Umbilical cord (tissue), 2 donors: ENCODE data around the gene FOSL1. TPM values are rescaled to one million over a fixed set of nuclear protein-coding genes. Genes with fewer than 3 reads are reported as not detected.
"Not testable (repeated sequence)": the region's sequence is repeated elsewhere in the genome, so short reads cannot be mapped to it uniquely, and the experiment has no call there.

Experiments
- DNase-seq: peaks from one replicate; pipeline ENCODE4 v3.0.0-alpha.2; 2015; ENCODE audit warnings: low spot score
- total RNA-seq: library from RNA; depleted of rRNA; stranded (reverse); fragments of >200 nt; gene quantifications from one replicate; pipeline ENCODE4 v1.2.3, GENCODE V29; 2014; ENCODE audit warnings: low replicate concordance; ENCODE audit not compliant: insufficient read depth

Gene FOSL1
- total RNA-seq, 1 donor from 2014 or later, result not detected

DNA sequence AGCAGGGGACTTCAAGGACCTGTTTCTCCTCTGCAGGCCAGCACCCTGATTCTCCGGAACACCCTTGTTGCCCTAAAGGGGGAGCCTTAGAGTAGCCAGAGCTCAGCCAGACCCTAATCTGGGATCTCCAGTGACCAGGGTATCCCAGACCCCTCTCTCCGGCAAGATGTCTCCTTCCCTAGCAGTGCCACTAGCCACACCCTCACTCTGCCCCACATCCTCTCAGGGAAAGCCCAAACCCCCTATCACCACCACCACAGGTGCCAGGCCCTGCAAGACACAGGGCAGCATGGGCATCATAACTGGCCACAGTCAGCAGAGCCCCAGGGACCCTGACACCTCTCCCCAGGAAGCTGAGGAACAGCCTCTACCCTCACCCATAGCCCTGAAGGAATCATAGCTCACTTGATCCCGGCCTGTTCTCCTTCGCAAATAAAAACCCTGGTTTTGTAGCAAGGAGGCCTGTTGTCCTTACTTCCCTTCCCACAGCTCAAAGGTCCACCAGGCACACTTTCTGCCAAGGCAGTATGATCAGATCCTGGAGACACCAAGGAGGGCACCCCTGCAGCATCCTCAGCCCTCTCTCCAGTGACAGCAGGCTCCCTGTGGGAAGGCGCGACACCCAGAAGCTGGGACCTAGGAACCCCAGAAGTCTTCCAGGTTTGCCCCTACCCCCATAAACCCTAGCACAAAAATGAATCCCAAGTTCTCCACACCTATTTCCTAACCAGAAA lies 46.8 kb downstream of the FOSL1 start:
- no peak for DNase-seq

DNA sequence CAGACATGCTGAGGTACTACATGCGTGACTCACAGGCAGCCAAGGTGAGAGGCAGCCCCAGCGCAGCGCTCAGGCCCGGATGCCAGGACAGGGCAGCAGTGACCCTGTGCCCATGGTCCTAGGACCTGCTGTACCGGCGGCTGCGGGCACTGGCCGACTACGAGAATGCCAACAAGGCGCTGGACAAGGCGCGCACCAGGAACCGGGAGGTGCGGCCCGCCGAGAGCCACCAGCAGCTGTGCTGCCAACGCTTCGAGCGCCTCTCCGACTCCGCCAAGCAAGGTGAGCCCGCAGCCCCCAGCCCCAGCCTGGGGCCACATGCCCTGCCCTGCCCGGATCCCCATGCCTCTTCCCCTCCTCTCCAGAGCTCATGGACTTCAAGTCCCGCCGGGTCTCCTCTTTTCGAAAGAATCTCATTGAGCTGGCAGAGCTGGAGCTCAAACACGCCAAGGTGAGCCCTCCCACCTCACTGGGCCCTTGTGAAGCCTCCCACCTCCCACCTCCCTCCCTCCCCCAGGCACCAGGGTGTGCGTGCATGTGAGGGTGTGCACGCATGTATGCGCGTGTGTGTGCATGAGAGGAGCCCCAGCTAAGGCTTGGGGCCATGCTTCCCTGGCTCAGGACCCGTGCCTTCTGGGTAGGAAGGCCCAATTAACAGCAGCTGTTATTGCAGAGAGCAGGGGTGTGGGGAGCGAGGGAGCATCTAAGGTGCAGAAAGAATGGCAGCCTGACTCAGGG lies 47.5 kb downstream of the FOSL1 start:
- no peak for DNase-seq

DNA sequence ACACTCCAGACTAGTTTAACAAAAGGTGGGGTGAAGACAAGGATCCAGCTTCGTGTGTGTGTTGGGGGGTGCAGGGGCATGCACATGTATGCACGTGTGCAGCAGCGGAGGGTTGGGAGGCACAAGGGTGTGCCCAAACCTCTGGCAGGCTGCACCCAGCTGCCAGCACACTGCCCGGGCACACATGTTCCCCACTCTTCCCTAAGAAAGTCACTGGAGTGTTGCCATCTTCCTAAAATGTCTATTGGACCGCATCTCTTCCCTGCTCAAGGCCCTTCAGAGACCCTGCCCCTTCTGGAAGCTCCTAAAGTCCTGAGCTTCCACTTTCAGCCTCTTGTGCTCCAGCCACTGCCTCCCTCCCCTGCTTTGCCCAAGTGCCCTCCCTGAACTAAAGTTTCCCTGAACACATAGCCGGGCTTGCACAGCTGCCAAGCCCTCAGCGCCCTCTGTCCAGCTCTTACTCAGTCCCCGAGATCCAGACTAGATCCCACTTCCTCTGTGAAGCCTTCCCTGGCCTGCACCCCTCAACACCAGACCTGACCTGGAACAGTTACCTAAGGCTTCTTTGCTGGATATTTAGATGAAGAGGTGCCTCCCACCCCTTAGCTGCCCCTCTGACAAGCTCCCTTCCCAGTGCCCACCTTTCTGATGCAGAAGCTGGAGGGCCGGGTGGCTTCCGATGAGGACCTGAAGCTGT lies 48.2 kb downstream of the FOSL1 start:
- no peak for DNase-seq

DNA sequence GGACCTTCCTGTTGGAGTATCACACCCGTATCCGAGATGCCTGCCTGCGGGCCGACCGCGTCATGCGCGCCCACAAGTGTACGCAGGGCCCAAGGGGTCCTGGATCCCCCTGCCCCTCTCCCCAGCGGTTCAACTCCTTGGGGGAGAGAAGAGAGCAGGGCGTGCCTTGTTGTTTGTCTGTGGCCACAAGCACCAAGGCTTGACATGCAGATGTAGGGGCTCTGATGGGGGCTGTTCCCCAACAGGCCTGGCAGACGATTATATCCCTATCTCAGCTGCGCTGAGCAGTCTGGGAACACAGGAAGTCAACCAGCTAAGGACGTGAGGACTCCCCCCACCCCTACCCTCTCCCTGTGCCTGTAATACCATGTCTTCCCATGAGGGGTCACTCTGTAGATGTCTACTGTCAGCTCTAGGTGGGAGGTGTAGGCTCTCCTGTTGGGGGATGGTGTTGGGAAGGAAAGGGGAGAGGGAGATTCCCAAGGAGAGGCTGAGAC lies 49.1 kb downstream of the FOSL1 start:
- DNase-seq, result no peak

DNA sequence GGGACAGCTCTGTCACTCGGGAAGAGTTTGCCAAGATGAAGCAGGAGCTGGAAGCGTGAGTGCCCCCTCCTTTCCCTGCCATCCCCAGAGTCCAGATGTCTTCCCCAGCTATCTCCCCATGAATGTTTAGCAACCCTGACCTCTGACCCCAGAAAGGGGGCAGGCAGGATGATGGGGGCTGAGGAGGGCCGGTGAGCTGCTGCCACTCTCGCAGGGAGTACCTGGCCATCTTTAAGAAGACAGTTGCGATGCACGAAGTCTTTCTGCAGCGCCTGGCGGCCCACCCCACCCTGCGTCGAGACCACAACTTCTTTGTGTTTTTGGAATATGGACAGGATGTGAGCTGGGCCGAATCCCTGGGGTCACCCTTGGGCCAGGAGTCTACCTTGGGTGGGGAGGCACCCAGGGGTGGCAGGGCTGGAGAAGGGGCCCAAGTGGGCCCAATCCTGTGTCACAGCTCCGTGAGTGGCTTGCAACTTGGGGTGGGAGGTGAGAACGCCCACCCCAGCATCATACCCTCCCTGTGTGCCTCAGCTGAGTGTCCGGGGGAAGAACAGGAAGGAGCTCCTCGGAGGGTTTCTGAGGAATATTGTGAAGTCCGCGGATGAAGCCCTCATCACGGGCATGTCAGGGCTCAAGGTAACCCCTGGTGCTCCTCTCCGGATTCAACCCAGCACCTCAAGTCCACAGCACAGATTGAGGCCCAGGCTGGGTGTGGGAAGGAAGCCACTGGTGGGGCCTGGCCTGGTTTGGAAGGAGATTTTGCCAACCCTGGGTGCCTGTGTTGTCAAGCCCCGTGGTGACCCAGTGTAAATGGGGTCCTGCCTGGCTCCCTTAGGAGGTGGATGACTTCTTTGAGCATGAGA lies 49.7 kb downstream of the FOSL1 start:
- no peak for DNase-seq

DNA sequence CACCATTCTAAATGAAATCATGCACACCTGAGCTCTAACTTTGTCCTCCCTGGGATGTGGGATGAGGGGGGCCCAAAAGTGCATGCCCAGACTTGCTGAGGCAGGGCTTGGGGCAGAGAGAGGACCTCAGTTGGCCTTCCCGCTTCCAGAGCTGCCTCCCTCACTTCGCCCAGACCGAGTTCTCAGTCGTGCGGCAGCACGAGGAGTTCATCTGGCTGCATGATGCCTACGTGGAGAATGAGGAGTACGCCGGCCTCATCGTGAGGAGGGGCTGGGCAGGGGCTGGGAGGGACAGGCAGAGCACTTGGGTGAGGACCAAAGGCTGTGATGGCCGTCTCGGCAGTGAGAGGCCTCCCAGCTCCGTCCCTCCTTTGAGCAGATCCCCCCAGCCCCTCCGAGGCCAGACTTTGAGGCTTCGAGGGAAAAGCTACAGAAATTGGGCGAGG lies 50.4 kb downstream of the FOSL1 start:
- no peak for DNase-seq

DNA sequence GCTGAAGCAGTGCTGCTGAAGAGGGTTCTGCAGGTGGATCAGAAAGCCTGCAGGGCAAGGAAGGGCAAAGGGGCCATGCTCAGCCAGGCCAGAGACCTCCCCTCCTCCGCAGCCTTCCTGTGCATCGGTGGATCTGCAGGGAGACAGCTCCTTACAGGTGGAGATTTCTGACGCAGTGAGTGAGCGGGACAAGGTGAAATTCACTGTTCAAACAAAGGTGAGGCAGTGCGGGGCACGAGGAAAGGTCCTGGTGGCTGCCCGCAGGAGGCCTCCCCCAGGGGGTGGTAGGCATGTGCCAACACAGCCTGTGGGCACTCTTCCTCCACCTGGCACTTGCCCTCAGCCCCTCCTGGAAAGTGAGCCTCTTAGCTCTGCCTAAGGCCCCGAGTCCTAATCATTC lies 50.8 kb downstream of the FOSL1 start:
- no peak for DNase-seq

DNA sequence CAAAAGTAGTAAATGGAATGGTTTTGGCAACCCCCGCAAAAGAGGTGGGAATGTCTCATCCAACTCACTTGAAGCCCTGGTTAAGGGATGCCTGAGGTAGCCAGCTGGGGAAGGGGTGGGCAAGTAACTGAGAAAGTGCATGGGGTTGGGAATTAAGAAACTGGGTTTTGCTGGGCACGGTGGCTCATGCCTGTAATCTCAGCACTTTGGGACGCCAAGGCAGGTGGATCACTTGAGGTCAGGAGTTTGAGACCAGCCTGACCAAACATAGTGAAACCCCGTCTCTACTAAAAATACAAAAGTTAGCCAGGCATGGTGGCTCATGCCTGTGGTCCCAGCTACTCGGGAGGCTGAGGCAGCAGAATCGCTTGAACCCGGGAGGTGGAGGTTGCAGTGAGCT lies 51.5 kb downstream of the FOSL1 start:
- DNase-seq, result not testable (repeated sequence)

DNA sequence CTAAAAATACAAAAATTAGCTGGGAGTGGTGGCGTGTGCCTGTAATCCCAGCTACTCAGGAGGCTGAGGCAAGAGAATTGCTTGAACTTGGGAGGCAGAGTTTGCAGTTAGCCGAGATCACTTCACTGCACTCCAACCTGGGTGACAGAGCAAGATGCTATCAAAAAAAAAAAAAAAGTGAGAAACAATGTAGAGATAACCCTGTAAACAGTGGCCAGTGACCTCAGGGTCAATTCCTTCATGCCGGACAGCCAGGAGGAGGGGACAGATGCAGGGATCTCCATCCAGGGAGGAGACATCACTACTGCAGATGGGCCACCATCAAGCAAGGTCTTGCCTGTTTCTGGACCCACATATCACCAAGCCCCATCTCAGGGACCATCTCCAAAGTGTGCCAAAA lies 52.4 kb downstream of the FOSL1 start:
- DNase-seq, result no peak

DNA sequence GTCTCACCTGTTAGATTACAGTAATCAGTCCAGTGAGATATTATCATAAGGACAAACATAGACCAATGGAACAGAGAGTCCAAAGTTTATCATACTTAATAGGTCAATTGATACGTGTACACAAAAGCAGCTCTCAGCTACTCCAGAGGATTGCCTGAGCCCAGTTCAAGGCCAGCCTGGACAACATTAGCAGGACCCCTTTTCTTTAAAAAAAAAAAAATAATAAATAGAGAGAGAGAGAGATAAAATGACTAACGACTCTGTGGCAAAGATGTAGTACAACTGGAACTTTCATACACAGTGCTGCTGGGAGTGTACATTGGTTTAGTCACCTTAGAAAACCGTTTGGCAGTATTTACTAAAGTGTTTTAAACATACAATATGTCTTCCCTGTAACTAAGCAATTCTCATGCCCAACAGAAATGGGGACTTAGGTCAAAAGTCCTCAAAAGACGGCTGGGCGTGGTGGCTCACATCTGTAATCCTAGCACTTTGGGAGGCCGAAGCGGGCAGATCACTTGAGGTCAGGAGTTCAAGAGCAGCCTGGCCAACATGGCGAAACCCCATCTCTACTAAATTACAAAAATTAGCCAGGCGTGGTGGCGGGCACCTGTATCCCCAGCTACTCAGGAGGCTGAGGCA lies 55.8 kb downstream of the FOSL1 start:
- DNase-seq, result no peak

DNA sequence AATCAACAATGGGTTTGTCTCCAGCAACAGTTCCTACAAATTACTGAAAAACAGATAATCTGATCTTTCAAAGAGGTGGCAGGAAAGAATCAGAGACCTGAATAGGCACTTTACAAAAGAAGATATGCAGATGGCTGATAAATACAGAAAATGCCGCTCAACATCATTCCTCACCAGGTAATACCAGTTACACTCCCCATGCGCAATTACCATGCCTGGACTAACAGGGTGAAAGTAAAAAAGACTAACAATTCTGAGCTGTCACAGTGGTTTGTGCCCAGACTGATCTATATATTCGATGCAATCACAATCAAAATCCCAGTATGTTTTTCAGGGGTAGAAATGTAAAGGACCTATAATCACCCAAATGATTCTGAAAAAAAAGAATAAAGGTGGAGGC lies 56.4 kb downstream of the FOSL1 start:
- DNase-seq, result no peak

DNA sequence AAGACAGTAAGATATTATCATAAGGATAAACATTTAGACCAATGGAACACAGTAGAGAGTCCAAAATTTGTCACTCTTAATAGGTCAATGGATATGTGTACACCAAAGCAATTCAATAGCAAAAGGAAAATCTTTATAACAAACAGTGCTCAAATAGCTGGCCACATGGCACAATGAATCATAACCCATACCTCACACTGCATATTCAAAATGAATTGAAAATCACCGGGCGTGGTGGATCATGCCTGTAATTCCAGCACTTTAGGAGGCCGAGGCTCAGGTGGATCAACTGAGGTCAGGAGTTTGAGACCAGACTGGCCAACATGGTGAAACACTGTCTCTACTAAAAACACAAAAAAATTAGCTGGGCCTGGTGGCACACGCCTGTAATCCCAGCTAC lies 58.0 kb downstream of the FOSL1 start:
- DNase-seq, result no peak

Other genes with a start within 250 kb of the FOSL1 start
- 7.7 TPM for gene RELA, start 237.5 kb downstream of the FOSL1 start, total RNA-seq
- 51.8 TPM for gene KAT5, start 188.1 kb downstream of the FOSL1 start, total RNA-seq
- gene RNASEH2C, start 179.6 kb downstream of the FOSL1 start, total RNA-seq, result 50.3 TPM
- gene AP5B1, start 119.4 kb downstream of the FOSL1 start, total RNA-seq, result 9.6 TPM
- gene OVOL1, start 113.3 kb downstream of the FOSL1 start, total RNA-seq, result 1.4 TPM
- gene SNX32, start 66.4 kb downstream of the FOSL1 start, total RNA-seq, result 1.9 TPM
- gene CFL1, start 42.2 kb downstream of the FOSL1 start, total RNA-seq, result 353 TPM
- gene MUS81, start 40.0 kb downstream of the FOSL1 start, total RNA-seq, result 38.3 TPM
- gene EFEMP2, start 27.6 kb downstream of the FOSL1 start, total RNA-seq, result 85.5 TPM
- not detected for gene CTSW, start 20.6 kb downstream of the FOSL1 start, total RNA-seq
- gene FIBP, start 11.9 kb downstream of the FOSL1 start, total RNA-seq, result 103 TPM
- gene CCDC85B, start 9.7 kb downstream of the FOSL1 start, total RNA-seq, result 8.4 TPM
- gene C11orf68, start 18.7 kb upstream of the FOSL1 start, total RNA-seq, result 15.9 TPM
- 69.6 TPM for gene DRAP1, start 19.0 kb upstream of the FOSL1 start, total RNA-seq
- gene TSGA10IP, start 45.1 kb upstream of the FOSL1 start, total RNA-seq, result not detected
- 38.0 TPM for gene SART1, start 61.3 kb upstream of the FOSL1 start, total RNA-seq
- 16.1 TPM for gene EIF1AD, start 101.8 kb upstream of the FOSL1 start, total RNA-seq
- gene BANF1, start 102.1 kb upstream of the FOSL1 start, total RNA-seq, result 31.3 TPM
- 4.6 TPM for gene CST6, start 111.6 kb upstream of the FOSL1 start, total RNA-seq
- 0.48 TPM for gene CATSPER1, start 126.1 kb upstream of the FOSL1 start, total RNA-seq
- gene GAL3ST3, start 148.8 kb upstream of the FOSL1 start, total RNA-seq, result 2.9 TPM
- gene SF3B2, start 152.0 kb upstream of the FOSL1 start, total RNA-seq, result 86.2 TPM
- 42.6 TPM for gene PACS1, start 169.9 kb upstream of the FOSL1 start, total RNA-seq